ENCODE results near the gene RCBTB2.

Gene RCBTB2

GRCh38 chr13:48448285-48448958 is 84.5 kb downstream of the RCBTB2 start:
- DNase-seq, result no peak
- ATAC-seq, result no peak

GRCh38 chr13:48446464-48446863 is 86.4 kb downstream of the RCBTB2 start:
- no peak for DNase-seq
- ATAC-seq, result peak; percentile 36

GRCh38 chr13:48443442-48444208 is 89.3 kb downstream of the RCBTB2 start:
- ATAC-seq (peak; percentile 55), DNase-seq (no peak)
